ENCODE measurements around the gene NUCB1.

Gene NUCB1

GRCh38 chr19:48899781-48900476, at the start of gene NUCB1:
NUCB1 (plus strand) TSS chr19:48900312; CDS start chr19:48900797, 485 bp downstream.
- Histone ChIP-seq H3K27me3 (ENCODE audit: control insufficient read depth, insufficient read depth, low read length) (no peaks in the 10 kb centered on the region), H3K27ac (ENCODE audit: low read depth, low read length) (no peak within 1 kb of the TSS), H3K36me3 (ENCODE audit: control insufficient read depth, insufficient read depth, low read length) (peaks cover 15% of the 10 kb centered on the region), H3K9ac (ENCODE audit: low read length) (peak within 1 kb of the TSS; percentile 66), H3K9me3 (ENCODE audit: control insufficient read depth, insufficient read depth, low read depth, low read length) (no peaks in the 10 kb centered on the region), H3K4me1 (ENCODE audit: control insufficient read depth, insufficient read depth, low read length) (no peaks in the 10 kb centered on the region), H3K4me3 (ENCODE audit: low read depth, low read length) (peak within 1 kb of the TSS; percentile 81)

- no peak overlapping the region for H3K9ac ChIP-seq (ENCODE audit: low read length)
- H3K4me3 ChIP-seq (ENCODE audit: low read depth, low read length) = no peak overlapping the region
- no peaks in the 10 kb centered on the region for H3K27me3 ChIP-seq (ENCODE audit: control insufficient read depth, insufficient read depth, low read length)
- no peaks in the 10 kb centered on the region for H3K9me3 ChIP-seq (ENCODE audit: control insufficient read depth, insufficient read depth, low read depth, low read length)
- no peak overlapping the region for H3K27ac ChIP-seq (ENCODE audit: low read depth, low read length)
- H3K4me1 ChIP-seq (ENCODE audit: control insufficient read depth, insufficient read depth, low read length) = no peaks in the 10 kb centered on the region
- no peaks in the 10 kb centered on the region for H3K36me3 ChIP-seq (ENCODE audit: control insufficient read depth, insufficient read depth, low read length)
Measured at GRCh38 chr19:48852292-48852691, 47.8 kb upstream of the NUCB1 start.

GRCh38 chr19:48853483-48853882, 46.6 kb upstream of the NUCB1 start:
- Histone ChIP-seq H3K27ac (ENCODE audit: low read depth, low read length) (no peak overlapping the region), H3K4me1 (ENCODE audit: control insufficient read depth, insufficient read depth, low read length) (no peaks in the 10 kb centered on the region), H3K4me3 (ENCODE audit: low read depth, low read length) (no peak overlapping the region), H3K27me3 (ENCODE audit: control insufficient read depth, insufficient read depth, low read length) (no peaks in the 10 kb centered on the region), H3K9ac (ENCODE audit: low read length) (no peak overlapping the region), H3K9me3 (ENCODE audit: control insufficient read depth, insufficient read depth, low read depth, low read length) (no peaks in the 10 kb centered on the region), H3K36me3 (ENCODE audit: control insufficient read depth, insufficient read depth, low read length) (0 out of 2 replicates have a peak, but pooled peaks cover 2% of the 10 kb centered on the region)

DNA sequence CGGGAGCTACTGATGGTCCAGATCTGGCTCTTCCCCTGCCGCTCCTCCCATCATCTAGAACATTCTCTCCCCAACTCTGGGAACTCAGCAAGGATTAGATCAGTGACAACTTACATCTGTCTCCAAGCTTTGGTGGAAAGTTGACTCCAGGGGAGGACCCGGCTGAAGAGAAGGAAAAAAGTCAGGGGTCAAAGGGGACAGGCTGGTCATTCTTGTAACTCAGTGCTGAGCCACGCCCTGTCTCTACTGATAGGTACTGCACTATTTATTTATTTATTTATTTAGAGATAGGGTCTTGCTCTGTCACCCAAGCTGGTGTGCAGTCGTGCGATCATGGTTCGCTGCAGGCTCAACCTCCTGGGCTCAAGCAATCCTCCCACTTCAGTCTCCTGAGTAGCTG, 46.0 kb upstream of the NUCB1 start:
- H3K27me3 ChIP-seq (ENCODE audit: control insufficient read depth, insufficient read depth, low read length) = no peaks in the 10 kb centered on the region
- no peaks in the 10 kb centered on the region for H3K4me1 ChIP-seq (ENCODE audit: control insufficient read depth, insufficient read depth, low read length)
- 0 out of 2 replicates have a peak, but pooled peaks cover 2% of the 10 kb centered on the region for H3K36me3 ChIP-seq (ENCODE audit: control insufficient read depth, insufficient read depth, low read length)
- H3K9ac ChIP-seq (ENCODE audit: low read length) = no peak overlapping the region
- no peak overlapping the region for H3K27ac ChIP-seq (ENCODE audit: low read depth, low read length)
- no peaks in the 10 kb centered on the region for H3K9me3 ChIP-seq (ENCODE audit: control insufficient read depth, insufficient read depth, low read depth, low read length)
- no peak overlapping the region for H3K4me3 ChIP-seq (ENCODE audit: low read depth, low read length)

GRCh38 chr19:48856921-48857320, 43.2 kb upstream of the NUCB1 start:
- Histone ChIP-seq H3K27me3 (ENCODE audit: control insufficient read depth, insufficient read depth, low read length) (no peaks in the 10 kb centered on the region), H3K4me1 (ENCODE audit: control insufficient read depth, insufficient read depth, low read length) (peaks cover 4% of the 10 kb centered on the region; the same call in 1 of the 2 replicates), H3K27ac (ENCODE audit: low read depth, low read length) (no peak overlapping the region), H3K9me3 (ENCODE audit: control insufficient read depth, insufficient read depth, low read depth, low read length) (no peaks in the 10 kb centered on the region), H3K36me3 (ENCODE audit: control insufficient read depth, insufficient read depth, low read length) (0 out of 2 replicates have a peak, but pooled peaks cover 2% of the 10 kb centered on the region), H3K9ac (ENCODE audit: low read length) (no peak overlapping the region), H3K4me3 (ENCODE audit: low read depth, low read length) (no peak overlapping the region)

DNA sequence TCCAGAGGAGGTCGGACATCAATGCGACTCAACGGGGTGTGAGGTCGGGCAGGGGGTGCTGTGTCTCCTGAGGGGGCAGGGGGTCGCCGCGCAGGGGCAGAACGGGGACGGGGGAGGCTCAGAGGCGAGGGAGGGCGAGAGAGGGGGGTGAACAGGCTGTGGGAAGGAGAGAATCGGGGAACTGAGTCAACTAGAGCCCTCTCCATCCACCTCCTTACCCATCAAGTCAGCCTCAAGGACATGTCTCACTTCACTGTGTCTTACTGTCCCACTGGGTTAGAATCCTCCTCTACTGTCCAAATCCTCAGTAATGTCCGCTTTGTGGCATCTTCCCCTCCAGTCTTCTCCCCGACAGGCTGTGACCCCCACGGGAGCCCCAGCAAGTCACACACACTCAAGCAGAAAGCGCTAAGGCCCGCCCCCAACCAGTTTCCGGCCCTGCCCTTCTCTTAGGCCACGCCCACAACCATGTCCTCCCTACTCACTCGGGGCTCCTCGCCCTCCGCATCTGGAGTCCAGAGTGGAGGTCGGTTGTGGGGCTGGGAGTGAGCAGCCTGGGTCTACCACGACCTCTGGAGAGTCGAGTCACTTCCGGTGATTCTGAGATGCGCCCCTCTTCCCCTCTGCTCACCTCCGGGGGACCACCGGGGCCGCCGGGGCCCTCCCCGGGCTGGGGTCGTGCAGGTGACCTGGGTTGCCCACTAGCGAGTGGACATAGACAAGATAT, 41.0 kb upstream of the NUCB1 start:
- Histone ChIP-seq H3K9me3 (ENCODE audit: control insufficient read depth, insufficient read depth, low read depth, low read length) (no peaks in the 10 kb centered on the region), H3K9ac (ENCODE audit: low read length) (no peak overlapping the region), H3K4me1 (ENCODE audit: control insufficient read depth, insufficient read depth, low read length) (peaks cover 4% of the 10 kb centered on the region; the same call in 1 of the 2 replicates), H3K27ac (ENCODE audit: low read depth, low read length) (no peak overlapping the region), H3K27me3 (ENCODE audit: control insufficient read depth, insufficient read depth, low read length) (no peaks in the 10 kb centered on the region), H3K36me3 (ENCODE audit: control insufficient read depth, insufficient read depth, low read length) (0 out of 2 replicates have a peak, but pooled peaks cover 2% of the 10 kb centered on the region), H3K4me3 (ENCODE audit: low read depth, low read length) (peak overlapping the region; percentile 45)

- Histone ChIP-seq H3K9me3 (ENCODE audit: control insufficient read depth, insufficient read depth, low read depth, low read length) (no peaks in the 10 kb centered on the region), H3K27me3 (ENCODE audit: control insufficient read depth, insufficient read depth, low read length) (no peaks in the 10 kb centered on the region), H3K4me3 (ENCODE audit: low read depth, low read length) (peak overlapping the region; percentile 45), H3K36me3 (ENCODE audit: control insufficient read depth, insufficient read depth, low read length) (peaks cover 6% of the 10 kb centered on the region; the same call in 1 of the 2 replicates), H3K9ac (ENCODE audit: low read length) (no peak overlapping the region), H3K4me1 (ENCODE audit: control insufficient read depth, insufficient read depth, low read length) (peaks cover 4% of the 10 kb centered on the region; the same call in 1 of the 2 replicates), H3K27ac (ENCODE audit: low read depth, low read length) (no peak overlapping the region)
Measured at GRCh38 chr19:48859711-48860572, 40.2 kb upstream of the NUCB1 start.

DNA sequence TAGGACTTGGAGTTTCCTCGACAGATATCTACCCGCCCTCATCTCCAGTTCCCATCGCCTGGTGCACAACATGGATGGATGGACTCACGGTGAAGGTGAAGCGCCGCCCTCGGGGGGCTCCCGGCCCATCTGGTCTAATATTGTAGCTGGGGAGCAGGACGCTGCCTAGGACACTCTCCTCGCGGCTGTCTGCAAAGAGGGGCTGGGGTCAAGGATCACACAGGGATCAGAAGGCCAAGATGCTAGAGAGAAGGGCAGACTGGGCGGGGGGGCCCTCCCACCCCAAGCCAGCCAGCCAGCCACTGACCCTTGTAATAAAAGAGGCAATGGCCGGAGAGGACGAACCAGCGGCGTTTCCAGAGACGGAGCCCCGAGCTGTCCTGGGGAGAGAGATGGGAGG, 38.8 kb upstream of the NUCB1 start:
- Histone ChIP-seq H3K4me3 (ENCODE audit: low read depth, low read length) (no peak overlapping the region), H3K36me3 (ENCODE audit: control insufficient read depth, insufficient read depth, low read length) (peaks cover 6% of the 10 kb centered on the region; the same call in 1 of the 2 replicates), H3K27ac (ENCODE audit: low read depth, low read length) (no peak overlapping the region), H3K9ac (ENCODE audit: low read length) (no peak overlapping the region), H3K27me3 (ENCODE audit: control insufficient read depth, insufficient read depth, low read length) (no peaks in the 10 kb centered on the region), H3K4me1 (ENCODE audit: control insufficient read depth, insufficient read depth, low read length) (peaks cover 4% of the 10 kb centered on the region; the same call in 1 of the 2 replicates), H3K9me3 (ENCODE audit: control insufficient read depth, insufficient read depth, low read depth, low read length) (no peaks in the 10 kb centered on the region)

DNA sequence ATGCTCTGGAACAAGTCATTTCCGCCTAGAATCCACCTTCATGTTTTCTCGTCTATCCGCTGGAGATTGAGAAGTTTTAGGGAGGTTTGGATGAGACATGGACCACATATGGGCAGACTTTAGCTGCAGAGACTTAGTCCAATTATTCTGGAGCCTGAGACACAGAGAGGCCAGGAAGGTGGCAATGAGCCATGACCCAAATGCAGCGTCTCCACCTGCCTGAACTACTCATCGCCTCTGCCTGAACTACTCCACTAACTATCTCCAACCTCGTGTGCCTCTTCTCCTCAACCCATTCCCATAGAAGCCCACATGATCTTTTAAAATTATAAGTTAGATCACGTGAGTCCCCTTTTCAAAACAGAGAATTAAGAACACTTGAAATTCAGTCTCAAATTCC, 37.3 kb upstream of the NUCB1 start:
- Histone ChIP-seq H3K27ac (ENCODE audit: low read depth, low read length) (no peak overlapping the region), H3K4me3 (ENCODE audit: low read depth, low read length) (no peak overlapping the region), H3K4me1 (ENCODE audit: control insufficient read depth, insufficient read depth, low read length) (peaks cover 13% of the 10 kb centered on the region), H3K27me3 (ENCODE audit: control insufficient read depth, insufficient read depth, low read length) (no peaks in the 10 kb centered on the region), H3K9ac (ENCODE audit: low read length) (no peak overlapping the region), H3K36me3 (ENCODE audit: control insufficient read depth, insufficient read depth, low read length) (peaks cover 6% of the 10 kb centered on the region; the same call in 1 of the 2 replicates), H3K9me3 (ENCODE audit: control insufficient read depth, insufficient read depth, low read depth, low read length) (no peaks in the 10 kb centered on the region)

GRCh38 chr19:48866692-48867091, 33.4 kb upstream of the NUCB1 start:
- H3K27ac ChIP-seq (ENCODE audit: low read depth, low read length) = no peak overlapping the region
- no peaks in the 10 kb centered on the region for H3K27me3 ChIP-seq (ENCODE audit: control insufficient read depth, insufficient read depth, low read length)
- no peak overlapping the region for H3K4me3 ChIP-seq (ENCODE audit: low read depth, low read length)
- no peak overlapping the region for H3K9ac ChIP-seq (ENCODE audit: low read length)
- no peaks in the 10 kb centered on the region for H3K9me3 ChIP-seq (ENCODE audit: control insufficient read depth, insufficient read depth, low read depth, low read length)
- H3K36me3 ChIP-seq (ENCODE audit: control insufficient read depth, insufficient read depth, low read length) = peaks cover 4% of the 10 kb centered on the region; the same call in 1 of the 2 replicates
- peaks cover 24% of the 10 kb centered on the region for H3K4me1 ChIP-seq (ENCODE audit: control insufficient read depth, insufficient read depth, low read length)

Data from HUES6 (cell line).